ENCODE data around the gene C19orf33. TPM values are rescaled to one million over a fixed set of nuclear protein-coding genes. Genes with fewer than 3 reads are reported as not detected.
A peak's percentile ranks its signal among the peaks of the same experiment; 100 is the strongest.

The C19orf33 gene
- total and polyA plus RNA-seq, 2 experiments from 2014 or later: 58.9 to 72.2 TPM

- Histone ChIP-seq H3K36me3 (ENCODE audit: insufficient read depth) (peaks cover 9% of the 10 kb centered on the region), H3K4me2 (no peak overlapping the region), H3K4me3 (no peak overlapping the region), H3K4me1 (ENCODE audit: insufficient read depth) (no peaks in the 10 kb centered on the region), H2AFZ (no peak overlapping the region), H3F3A (replicated peaks; ENCODE audit: low read depth) (0 out of 2 replicates have a peak, but pooled peaks cover 15% of the 10 kb centered on the region), H4K20me1 (replicated peaks; ENCODE audit: insufficient read depth) (no peaks in the 10 kb centered on the region; the same call in 1 of the 2 replicates), H3K27me3 (ENCODE audit: insufficient read depth) (no peaks in the 10 kb centered on the region), H3K79me2 (replicated peaks; ENCODE audit: insufficient read depth) (no peaks in the 10 kb centered on the region), H3K9me2 (ENCODE audit: insufficient read depth) (no peaks in the 10 kb centered on the region), H3K27ac (ENCODE audit: low read depth) (peak overlapping the region; percentile 78)
- Mint-ChIP-seq H3K27me3 (ENCODE audit: insufficient read depth, low read depth, poor library complexity) (peaks cover 11% of the 10 kb centered on the region), H3K27ac (no peak overlapping the region), H3K4me3 (no peak overlapping the region), H3K9me3 (peaks cover 6% of the 10 kb centered on the region; the same call in 1 of the 3 replicates), H3K4me1 (peaks cover 2% of the 10 kb centered on the region; the same call in 1 of the 3 replicates), H3K36me3 (ENCODE audit: low read depth) (peaks cover 38% of the 10 kb centered on the region)
- DNase-seq (ENCODE audit: low spot score) (no peak), ATAC-seq (no peak)
- TF ChIP-seq EZH2 (IDR thresholded peaks at IDR 0.05; ENCODE audit: low read depth, unreplicated experiment): no peak
- TF ChIP-seq REST (IDR thresholded peaks at IDR 0.05; ENCODE audit: unreplicated experiment): no peak
- no peak for TF ChIP-seq JUNB (IDR thresholded peaks at IDR 0.05; ENCODE audit: unreplicated experiment)
- no peak for TF ChIP-seq ZNF114 (CRISPR knock-in tag; IDR thresholded peaks at IDR 0.05)
- no peak for TF ChIP-seq ETS1 (IDR thresholded peaks at IDR 0.05)
Observed at GRCh38 chr19:38294090-38294489, 10.0 kb upstream of the C19orf33 start.

- no peaks in the 10 kb centered on the region for H3K36me3 ChIP-seq (ENCODE audit: insufficient read depth)
- 0 out of 2 replicates have a peak, but pooled peaks cover 4% of the 10 kb centered on the region for H3F3A ChIP-seq (replicated peaks; ENCODE audit: low read depth)
- Mint-ChIP-seq H3K4me1 (peaks cover 8% of the 10 kb centered on the region; the same call in 2 of the 3 replicates), H3K27ac (no peak overlapping the region), H3K27me3 (ENCODE audit: insufficient read depth, low read depth, poor library complexity) (peaks cover 17% of the 10 kb centered on the region), H3K9me3 (peaks cover 6% of the 10 kb centered on the region; the same call in 1 of the 3 replicates), H3K4me3 (no peak overlapping the region), H3K36me3 (ENCODE audit: low read depth) (no peaks in the 10 kb centered on the region)
- H3K9me2 ChIP-seq (ENCODE audit: insufficient read depth): no peaks in the 10 kb centered on the region
- H3K4me3 ChIP-seq: no peak overlapping the region
- no peak for ATAC-seq
- no peak for DNase-seq (ENCODE audit: low spot score)
- no peaks in the 10 kb centered on the region for H4K20me1 ChIP-seq (replicated peaks; ENCODE audit: insufficient read depth)
- TF ChIP-seq JUNB (IDR thresholded peaks at IDR 0.05; ENCODE audit: unreplicated experiment): no peak
- no peak for TF ChIP-seq ZNF114 (CRISPR knock-in tag; IDR thresholded peaks at IDR 0.05)
- TF ChIP-seq ZNF462 (CRISPR knock-in tag; IDR thresholded peaks at IDR 0.05): no peak
- no peaks in the 10 kb centered on the region; the same call in 1 of the 2 replicates for H3K27me3 ChIP-seq (ENCODE audit: insufficient read depth)
- H3K4me1 ChIP-seq (ENCODE audit: insufficient read depth): peaks cover 9% of the 10 kb centered on the region; the same call in 1 of the 2 replicates
- H3K4me2 ChIP-seq: no peak overlapping the region
- H3K27ac ChIP-seq (ENCODE audit: low read depth): no peak overlapping the region
- H2AFZ ChIP-seq: no peak overlapping the region
- no peaks in the 10 kb centered on the region for H3K79me2 ChIP-seq (replicated peaks; ENCODE audit: insufficient read depth)
Observed at GRCh38 chr19:38298821-38299680, 5.0 kb upstream of the C19orf33 start.

Data from GM23338 (cell line).